Measurements from ENCODE around the gene PI4KB.

- no peak for TF ChIP-seq CTCF (conservative IDR thresholded peaks at IDR 0.05; ENCODE audit: low read length)
- no peak for TF ChIP-seq EZH2phosphoT487 (IDR thresholded peaks at IDR 0.05; ENCODE audit: borderline replicate concordance, low read depth, low read length)
These were observed 43.1 kb upstream of the PI4KB start for GRCh38 chr1:151370211-151370911.
